ENCODE results near the gene LRRC27.

Gene LRRC27

DNA sequence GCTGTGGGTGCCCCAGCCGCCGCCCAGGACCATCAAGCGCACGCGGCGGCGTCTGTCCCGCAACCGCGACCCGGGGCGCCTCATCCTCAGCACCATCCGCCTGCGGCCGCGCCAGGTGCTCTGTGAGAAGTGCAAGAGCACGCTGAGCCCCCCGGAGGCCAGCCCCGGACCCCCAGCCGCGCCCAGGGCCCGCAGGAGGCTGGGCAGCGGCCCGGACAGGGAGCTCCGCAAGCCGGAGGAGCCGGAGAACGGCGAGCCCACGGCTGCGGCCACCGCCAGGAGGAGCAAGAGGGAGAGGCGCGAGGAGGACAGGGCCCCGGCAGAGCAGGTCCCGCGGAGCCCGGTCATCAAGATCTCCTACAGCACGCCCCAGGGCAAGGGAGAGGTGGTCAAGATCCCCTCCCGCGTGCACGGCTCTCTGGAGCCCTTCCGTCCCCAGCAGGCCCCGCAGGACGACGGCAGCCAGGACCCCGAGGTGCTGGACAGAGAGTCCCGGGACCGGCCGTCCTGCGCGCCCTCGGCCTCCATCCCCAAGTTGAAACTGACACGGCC lies 73.0 kb downstream of the LRRC27 start:
- no peak for DNase-seq

DNA sequence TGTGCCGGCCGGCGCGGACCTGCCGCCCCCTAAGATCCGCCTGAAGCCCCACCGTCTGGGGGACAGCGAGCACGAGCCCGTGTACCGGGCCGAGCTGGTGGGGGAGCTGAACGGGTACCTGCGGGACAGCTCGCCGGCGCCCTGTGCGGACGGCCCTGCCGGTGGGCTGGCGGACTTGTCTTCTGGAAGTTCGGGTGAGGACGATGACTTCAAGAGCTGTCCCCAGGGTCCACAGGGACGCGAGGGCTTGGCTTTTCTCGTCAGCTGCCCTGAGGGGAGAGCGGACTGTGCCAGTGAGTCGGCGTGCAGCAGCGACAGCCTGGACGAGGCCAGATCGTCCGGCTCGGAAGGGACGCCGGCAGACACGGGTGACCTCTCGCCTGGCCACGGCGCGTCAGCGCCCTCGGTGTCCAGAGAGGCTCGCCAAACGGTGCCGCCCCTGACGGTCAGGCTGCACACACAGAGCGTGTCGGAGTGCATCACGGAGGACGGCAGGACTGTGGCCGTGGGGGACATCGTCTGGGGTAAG lies 73.5 kb downstream of the LRRC27 start:
- DNase-seq = no peak

DNA sequence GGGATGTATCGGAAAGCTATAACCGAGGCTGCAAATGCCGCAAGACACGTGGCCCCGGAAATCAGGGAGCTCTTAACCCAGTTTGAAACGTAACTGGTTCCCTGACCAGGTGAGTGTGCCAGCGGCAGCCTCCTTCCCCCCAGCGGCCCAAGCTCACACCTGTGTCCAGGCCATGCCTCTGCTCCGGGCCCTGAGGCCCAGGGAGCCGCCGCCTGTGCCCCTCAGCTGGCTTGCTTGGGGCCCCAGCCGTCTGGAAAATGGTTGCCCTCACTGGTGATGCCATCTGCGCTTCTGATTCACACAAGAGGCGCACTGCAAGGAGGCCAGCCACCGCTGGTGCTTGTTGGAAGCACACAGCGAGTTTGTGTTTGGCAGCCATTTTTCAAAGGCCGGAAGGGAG lies 74.2 kb downstream of the LRRC27 start:
- no peak for DNase-seq

DNA sequence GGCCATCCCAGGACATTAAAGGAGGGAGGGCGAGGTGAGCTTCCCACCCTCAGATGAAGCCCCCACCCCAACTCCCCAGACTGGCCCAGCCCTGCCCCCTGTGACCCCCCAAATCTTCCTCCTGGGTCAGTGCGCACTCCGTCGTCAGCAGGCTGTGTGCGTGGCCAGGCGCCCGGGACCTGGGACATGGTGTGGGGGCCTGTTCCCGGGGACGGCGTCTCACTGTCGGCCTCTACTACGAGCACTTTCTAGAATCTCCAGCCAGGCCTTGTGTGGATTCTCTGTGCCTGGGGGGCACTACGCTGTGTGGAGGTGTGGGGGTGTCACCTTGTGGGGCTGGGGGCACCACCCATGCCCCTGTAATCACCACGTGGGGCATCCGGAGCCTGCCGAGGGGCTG lies 74.8 kb downstream of the LRRC27 start:
- DNase-seq = no peak

DNA sequence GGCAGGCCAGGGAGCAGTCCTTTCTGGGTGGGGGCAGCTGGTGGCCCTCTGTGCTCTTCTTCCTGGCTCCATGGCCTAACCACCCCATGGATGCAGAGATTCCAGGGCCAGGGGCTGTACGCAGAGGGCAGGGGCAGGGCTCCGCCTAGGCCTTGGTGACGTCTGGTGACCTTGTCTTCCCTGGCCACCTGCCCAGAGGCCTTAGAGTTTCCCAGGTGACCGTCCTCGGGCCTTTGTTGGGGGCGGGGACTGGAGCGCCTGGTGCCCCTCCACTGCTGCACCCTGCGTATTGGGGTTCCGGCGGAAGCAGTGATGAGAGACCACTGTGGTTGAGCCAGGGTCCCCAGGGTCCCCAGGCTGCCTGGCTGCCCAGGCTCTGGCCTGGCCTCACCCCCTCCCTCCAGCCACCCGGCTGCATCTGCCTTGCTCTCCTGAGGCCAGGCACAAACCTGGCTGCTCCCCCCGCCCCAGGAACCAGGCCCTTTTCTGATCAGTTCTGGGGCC lies 75.3 kb downstream of the LRRC27 start:
- no peak for DNase-seq

DNA sequence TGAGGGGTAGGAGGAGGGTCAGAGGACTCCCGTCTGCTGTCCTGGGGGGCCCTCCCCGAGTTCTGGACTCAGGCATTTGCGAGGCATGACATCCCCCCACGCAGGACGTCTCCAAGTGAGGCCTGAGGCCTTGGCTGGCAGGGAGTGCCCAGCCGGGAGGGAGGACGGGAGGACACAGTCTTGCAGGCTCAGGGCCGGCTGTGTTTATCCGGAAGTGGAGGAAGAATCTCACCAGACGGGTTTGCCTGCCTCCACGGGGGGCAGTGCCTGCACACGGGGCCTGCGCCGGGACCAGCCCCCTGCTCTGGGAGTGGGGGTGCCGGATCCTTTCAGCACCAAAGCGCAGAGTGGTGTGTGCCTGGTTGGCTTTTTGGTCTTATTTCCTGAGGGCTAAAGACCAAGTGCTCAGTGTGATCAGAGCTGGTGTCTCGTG lies 75.9 kb downstream of the LRRC27 start:
- no peak for DNase-seq

DNA sequence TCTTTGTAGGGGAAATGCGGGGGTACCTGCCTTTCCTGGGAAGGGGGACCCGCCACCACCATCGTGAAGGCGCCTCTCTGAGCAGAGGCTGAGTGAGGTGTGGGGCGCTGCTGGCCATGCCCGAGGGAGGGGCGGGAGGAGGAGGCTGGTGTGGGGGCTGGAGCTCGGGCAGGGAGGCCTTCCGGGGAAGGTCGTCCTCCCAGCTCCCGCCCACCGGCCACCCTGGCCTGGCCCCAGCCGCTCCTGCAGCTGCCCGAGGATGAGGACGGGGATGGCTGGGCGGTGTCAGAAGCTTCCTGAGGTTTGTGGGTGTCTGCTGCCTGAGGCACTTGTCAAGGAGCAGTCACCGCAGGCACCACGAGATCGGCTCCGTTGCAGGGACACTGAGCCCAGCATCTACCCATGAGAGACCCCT lies 76.4 kb downstream of the LRRC27 start:
- DNase-seq = no peak

DNA sequence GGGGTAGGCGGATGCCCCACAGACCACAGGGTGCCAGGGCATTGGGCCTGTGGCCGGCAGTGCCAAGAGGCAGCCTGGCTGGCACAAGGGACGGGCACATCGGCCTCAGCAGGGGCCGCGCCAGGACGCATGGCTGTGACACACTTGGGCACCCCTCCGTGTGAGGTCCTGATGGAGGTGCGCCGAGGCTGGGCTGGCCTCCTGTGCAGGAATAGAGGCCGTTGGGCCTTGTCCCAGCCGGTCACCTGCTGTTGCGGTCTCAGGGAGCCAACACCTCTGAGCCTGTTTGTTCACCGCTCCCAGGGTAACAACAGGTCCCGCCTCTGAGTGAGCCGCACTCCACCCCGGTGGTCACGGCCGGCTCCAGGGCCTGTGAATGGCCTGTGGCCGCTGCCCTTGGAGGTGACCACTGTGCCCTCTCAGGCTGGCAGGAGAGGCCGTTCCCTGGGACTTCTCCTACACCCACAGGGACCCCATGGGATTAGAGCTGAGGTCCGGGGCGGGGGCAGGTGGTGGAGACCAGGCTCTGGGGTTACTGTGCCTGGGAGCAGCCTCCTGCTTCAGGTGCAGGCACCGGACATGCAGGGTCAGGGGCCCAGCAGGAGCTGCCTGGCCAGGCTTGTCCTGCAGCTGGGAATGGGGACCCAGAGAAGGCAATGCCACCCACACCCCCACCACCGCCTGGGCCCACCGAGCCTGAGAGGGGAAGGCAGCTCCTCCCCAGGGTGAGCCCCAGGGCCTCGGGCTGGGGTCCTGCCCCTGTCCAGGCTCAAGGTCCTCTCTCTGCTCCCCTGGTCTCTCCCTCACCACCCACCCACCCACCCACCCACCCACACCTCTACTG lies 77.1 kb downstream of the LRRC27 start:
- DNase-seq = no peak

DNA sequence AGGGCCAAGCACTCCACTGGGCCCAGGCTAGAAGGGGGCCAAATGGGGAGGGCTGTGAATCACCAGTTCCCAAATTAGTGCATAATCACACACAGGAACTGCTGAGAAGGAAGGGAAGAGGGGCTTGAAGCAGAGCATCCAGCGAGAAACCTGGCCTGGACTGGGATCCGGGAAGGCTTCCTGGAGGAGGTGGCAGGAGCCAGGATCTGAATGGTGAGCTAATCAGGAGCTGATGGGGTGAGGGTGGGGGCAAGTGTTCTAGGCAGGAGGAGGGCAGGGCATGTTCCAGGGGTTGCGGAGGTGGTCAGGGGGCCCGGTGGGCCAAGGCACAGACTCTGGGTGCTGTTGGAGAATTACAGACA lies 77.7 kb downstream of the LRRC27 start:
- DNase-seq = no peak

DNA sequence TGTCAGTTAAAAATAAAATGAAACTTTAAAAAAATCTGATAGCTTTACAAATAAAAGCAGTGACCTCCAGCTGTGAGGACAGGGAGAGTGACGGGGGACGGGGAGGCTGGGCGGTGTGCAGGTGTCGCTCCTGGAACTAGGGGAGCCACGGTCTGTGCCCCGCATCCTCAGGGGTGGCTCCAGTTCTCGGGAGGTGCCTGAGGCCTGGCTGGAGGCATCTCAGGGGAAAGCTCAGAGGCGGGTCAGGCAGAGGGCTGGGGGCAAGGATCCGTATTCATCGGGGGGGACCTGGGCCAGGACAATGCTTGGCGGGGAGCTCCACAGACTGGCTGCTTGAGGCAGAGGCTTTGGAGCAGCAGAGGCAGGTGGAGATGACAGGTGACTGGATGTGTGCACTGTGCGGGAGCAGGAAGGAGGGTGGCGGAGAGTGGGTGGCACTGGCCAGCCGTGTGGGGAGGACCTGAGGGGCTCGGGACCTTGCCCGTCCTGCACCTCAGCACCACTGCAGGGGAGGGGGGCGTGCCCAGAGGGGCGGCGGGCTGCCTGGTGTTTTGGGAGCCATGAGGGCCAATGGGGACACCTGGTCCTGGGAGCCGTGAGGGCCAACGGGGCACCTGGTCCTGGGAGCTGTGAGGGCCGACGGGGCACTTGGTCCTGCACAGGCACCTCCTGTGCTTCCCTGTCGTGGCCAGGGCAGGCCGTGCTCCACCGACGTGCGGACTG lies 78.2 kb downstream of the LRRC27 start:
- no peak for DNase-seq

DNA sequence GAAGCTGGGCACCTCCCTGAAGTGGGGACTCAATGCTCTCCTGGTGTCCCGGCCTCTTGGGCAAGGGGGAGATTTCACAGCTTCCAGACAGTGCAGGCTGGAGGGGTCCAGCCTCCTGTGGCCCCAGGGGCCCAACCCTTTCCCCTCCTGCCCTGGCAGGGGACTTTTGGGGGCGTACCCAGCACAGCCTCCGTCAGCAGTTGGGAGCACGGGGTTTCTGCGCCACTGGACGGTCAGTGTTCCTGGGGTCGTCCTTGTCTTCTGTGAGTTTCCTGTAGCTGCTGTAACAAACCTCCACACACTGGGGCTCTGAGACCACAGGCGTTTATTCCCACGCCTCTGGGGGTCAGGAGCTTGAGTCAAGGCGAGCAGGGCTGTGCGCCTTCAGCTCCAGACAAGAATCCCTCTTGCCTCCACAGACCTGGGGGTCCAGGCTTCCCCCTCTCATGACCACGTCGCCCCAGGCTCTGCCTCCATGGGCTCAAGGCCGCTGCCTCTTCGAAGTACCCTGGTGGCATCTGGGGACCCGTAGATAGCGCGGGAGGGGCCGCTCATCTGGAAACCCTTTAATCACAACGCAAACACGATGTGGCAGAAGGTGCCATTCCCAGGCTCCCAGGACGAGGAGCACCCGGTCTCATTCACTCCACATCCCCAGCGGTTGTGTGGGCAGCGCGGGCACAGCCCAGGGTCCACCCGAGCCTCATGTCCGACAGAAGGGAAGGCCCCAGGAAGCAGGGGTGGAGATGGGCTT lies 79.0 kb downstream of the LRRC27 start:
- no peak for DNase-seq

DNA sequence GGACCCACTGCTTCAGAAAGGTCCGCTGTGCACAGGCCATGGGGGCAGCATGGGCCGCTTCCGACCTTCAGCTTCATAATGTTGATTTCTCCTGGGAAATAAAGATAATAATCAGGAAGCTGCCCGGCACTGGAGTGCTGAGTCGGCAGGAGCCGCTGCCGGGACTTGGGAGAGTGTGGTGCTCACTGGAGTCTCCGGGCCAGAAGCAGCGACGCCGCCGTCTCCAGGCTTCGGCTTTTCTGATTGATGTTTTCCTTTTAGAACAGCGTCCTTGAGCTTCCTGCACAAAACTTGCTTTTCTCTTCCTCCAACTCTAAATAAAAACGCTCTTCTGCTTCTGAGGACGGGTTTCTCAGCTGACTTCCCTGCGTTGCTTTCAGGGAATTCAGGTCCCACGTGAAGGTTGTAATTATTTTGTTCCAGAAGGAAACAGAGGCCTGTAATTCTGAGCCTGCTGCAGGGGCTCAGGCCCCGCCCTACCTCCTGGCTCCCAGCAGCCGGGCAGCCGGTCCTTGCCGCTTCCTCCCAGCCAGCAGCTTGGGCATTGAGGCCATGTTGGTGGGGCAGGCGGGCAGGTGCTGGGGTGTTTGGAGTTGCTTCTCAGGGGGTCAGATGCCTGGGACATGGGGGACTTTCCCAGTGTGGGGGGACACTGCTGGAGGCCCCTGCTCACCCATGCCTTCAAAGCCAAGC lies 79.7 kb downstream of the LRRC27 start:
- no peak for DNase-seq

DNA sequence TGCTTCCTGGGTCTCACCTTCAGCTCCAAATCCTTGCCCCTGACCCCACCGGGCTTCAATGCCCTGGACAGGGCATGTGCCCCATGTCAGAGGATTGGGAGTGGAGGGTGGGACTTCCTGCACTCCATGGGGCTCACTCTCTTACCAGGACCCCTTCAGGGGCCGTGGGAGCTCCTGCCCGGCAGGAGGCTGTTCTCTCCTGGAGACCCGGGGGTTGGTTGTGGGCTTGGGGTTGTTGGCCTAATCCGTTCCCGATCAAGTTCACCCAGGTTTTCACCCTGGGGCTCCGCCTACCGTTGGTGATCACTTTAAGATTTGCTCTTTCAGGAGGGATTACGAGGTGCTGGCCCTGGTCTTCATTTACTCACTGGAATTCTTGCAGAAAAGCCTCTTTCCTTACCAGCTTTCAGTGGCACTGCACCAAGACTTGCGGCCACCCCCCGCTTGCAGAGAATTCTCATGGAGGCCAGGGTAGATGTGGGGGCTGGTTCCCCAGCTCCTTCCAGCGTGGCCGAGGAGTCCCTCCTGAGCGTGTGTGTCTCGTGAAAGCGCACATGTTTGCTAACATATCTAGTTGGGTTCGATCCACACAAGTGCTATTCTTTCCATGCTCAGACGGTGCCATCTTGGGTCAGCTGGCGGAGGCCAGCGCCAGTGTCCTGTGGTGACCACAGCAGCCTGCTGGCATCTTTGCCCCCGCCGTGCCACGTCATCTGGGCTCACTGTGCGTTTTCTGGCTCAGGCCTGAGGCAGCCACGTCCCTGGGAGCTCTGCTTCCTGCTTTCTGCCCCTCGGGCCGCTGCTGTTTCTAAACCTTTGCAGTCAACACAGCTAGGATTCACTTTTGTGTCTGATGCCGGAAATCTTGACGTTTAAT lies 80.6 kb downstream of the LRRC27 start:
- DNase-seq = no peak

DNA sequence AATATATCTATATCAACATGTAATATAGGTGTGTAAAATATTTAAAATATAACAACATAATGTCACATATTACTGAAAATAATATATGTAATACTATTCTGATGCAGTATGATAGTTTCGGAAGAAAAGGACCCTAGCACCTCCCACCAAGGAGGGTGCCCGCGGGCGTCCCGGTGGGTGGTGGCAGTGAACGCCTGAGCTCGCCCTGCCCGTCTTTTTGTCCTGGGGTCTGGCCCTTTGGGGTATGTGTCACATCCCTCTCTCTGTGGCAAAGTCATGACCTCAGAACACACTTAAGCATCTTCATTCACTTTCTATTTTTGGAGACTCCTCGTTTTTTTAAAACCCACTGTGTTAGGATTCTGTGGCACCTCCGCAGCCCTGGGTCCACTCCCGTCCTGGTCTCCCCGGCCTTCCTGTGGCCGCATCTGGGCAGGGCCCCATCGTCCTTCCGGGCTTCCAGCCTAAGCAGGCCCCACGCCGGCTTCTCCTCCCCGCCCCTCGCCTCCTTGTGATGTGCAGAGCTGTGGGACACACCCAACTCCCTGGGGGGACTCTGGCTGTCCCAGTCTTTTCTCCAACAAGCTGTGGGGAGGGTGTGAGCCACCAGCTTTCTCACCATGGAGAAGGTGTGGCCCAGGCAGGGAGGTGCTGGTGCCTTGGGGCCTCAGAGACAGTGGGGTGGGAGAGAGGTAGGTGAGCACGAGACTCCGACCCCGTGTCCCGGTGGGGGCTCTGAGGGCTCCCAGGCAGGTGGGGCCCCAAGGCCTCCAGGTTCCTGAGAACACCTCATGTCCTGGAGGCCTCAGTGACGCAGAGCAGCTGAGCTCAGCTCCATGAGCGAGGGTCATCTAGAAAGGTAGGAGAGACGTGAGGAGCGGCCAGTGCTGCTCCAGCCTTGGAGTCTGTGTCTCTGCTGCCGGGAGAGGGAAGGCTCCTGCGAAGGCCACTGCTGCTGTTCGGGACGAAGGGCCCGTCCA lies 81.5 kb downstream of the LRRC27 start:
- DNase-seq = no peak

DNA sequence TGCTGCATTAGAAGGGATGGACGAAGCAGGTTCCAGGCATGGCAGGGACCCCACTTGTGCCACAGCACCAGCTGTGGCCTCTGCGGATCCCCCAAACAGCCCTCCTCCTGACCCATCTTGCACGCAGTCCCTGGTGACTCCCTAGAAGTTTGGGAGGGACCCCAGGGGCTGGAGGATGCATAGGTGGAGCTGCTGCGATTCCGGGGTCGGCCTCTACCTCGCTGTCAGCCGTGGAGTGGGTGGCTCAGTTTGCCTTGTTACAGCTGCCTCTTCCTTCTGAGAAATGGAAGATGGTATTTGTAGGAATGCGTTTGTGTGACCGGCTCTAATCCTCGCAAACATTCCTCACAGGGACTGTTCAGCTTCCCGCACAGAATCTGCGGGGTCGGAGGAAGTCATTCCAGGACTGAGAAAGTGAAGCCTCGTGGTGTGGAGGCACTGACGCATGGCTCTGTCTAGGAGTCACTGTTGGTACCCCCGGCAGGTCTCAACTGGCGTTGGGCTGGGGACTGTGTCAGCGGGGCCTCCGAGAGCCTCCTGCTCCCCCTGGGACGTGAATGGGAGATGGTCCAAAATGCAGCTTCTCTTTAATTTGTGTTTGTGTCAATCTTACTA lies 82.5 kb downstream of the LRRC27 start:
- DNase-seq = no peak

DNA sequence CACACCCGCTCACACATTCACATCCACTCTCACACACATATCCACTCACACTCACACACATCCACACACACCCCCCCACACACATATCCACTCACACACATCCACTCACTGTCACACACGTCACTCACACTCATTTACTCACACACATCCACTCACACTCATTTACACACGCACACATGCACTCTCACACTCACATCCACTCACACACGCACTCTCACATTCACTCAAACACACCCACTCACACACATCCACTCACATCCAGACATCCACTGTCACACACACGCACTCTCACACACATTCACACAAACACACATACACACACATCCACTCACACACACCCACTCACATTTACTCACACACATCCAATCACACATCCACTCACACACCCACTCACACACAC lies 83.3 kb downstream of the LRRC27 start:
- no peak for DNase-seq

DNA sequence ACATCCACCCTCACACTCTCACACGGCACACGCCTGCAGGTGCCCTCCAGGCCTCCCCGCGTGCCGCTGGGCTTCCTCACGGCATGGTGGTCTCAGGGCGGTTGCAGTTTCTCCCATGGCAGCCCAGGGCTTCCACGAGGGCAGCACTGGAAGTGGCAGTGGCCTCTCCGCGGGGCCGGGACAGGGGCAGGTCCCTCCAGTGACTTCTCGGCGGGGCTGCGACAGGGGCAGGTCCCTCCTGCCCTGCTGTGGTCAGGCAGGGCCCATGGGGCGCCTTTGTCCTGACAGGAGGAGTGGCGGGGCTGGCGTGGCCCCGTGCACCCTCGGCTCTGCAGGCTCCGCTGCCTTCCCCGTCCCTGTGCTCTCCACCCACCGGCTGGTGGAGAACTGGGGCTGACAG lies 84.0 kb downstream of the LRRC27 start:
- DNase-seq = no peak

DNA sequence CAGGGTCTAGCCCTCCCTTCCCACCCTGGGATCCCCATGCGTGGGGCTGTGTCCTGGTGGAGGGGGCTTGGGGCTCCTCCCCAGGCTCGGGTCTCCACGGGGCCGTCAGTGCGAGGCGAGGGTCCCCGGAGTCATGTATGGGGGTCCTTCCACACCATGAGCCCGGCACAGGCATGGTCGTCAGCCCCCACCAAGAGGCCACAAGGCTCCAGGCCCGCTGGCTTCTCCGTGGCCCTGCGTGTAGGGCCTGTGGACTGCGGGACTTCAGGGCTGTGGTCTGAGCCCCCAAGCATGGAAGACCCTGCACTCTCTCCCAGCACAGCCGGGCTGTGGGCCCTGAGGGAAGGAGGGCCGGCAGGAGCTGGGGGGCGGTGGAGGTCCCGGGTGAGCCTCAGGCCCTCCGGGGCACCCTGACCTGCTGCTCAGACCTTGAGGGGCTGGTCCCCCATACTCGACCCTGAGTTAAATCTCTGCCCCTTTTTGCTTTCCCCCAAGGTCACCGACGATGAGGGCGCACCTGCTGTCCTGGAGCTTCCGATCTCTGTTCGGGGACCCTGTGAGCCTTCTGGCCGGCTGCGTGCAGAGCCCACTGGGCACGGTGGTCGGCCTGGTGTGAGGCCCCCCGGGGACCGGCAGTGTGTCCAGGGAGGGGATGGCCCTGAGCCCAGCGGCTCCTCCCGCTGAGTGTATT lies 84.7 kb downstream of the LRRC27 start:
- no peak for DNase-seq
